OCI-LY1 (cell line): ENCODE results near the gene POP7.
"Not testable (repeated sequence)": the region's sequence is repeated elsewhere in the genome, so short reads cannot be mapped to it uniquely, and the experiment has no call there.

Source experiments
- H2AFZ ChIP-seq: fragments of 200-600 bp; sonication (generic), shearing (Covaris generic); 2 replicates; pipeline ENCODE4 v1.6.0; 2014; ENCODE audit warnings: antibody characterized with exemption, mild to moderate bottlenecking, low read length
- H3F3A ChIP-seq: fragments of 200-600 bp; sonication (generic), shearing (Covaris generic); 2 replicates; pipeline ENCODE4 v1.6.0; 2014; ENCODE audit warnings: mild to moderate bottlenecking, antibody characterized with exemption, low read length, moderate library complexity; ENCODE audit not compliant: insufficient read depth
- H3K27ac ChIP-seq: fragments of 200-600 bp; sonication (generic); 2 replicates; pipeline ENCODE4 v1.5.1; 2014; ENCODE audit warnings: low read length, mixed run types, mild to moderate bottlenecking, low read depth; ENCODE audit not compliant: poor library complexity, severe bottlenecking
- H3K27me3 ChIP-seq: fragments of 200-600 bp; sonication (generic); 2 replicates; pipeline ENCODE4 v1.6.0; 2014; ENCODE audit warnings: antibody characterized with exemption, mild to moderate bottlenecking, low read length, moderate library complexity; ENCODE audit not compliant: insufficient read depth
- H3K36me3 ChIP-seq: fragments of 200-600 bp; sonication (generic); 2 replicates; pipeline ENCODE4 v1.6.1; 2014; ENCODE audit warnings: mild to moderate bottlenecking, antibody characterized with exemption, low read length, moderate library complexity, mixed read lengths; ENCODE audit not compliant: insufficient read depth
- H3K4me1 ChIP-seq: fragments of 200-600 bp; sonication (generic); 2 replicates; pipeline ENCODE4 v1.5.1; 2014; ENCODE audit warnings: mild to moderate bottlenecking, low read length, moderate library complexity; ENCODE audit not compliant: insufficient read depth, severe bottlenecking
- H3K4me2 ChIP-seq: fragments of 200-600 bp; sonication (generic), shearing (Covaris generic); 2 replicates; pipeline ENCODE4 v1.6.1; 2014; ENCODE audit warnings: low read length
- H3K4me3 ChIP-seq: fragments of 200-600 bp; sonication (generic); 2 replicates; pipeline ENCODE4 v1.5.1; 2014; ENCODE audit warnings: low read length, low read depth, mild to moderate bottlenecking, mixed read lengths; ENCODE audit not compliant: poor library complexity, severe bottlenecking
- H3K79me2 ChIP-seq: fragments of 200-600 bp; shearing (Covaris generic); 2 replicates; pipeline ENCODE4 v1.6.1; 2016; ENCODE audit warnings: mixed run types, low read length, mixed read lengths; ENCODE audit not compliant: insufficient read depth
- H3K9ac ChIP-seq: fragments of 200-600 bp; sonication (generic), shearing (Covaris generic); 2 replicates; pipeline ENCODE4 v1.6.1; 2014; ENCODE audit warnings: mild to moderate bottlenecking, low read length, mixed read lengths
- H3K9me2 ChIP-seq: fragments of 200-600 bp; sonication (generic), shearing (Covaris generic); 2 replicates; pipeline ENCODE4 v1.6.1; 2014; ENCODE audit warnings: low read depth, mild to moderate bottlenecking, low read length, mixed read lengths
- H3K9me3 ChIP-seq: fragments of 200-600 bp; shearing (Covaris generic); 2 replicates; pipeline ENCODE4 v1.6.1; 2014; ENCODE audit warnings: low read length, mixed read lengths
- H4K20me1 ChIP-seq: fragments of 200-600 bp; sonication (generic), shearing (Covaris generic); 2 replicates; pipeline ENCODE4 v1.6.0; 2016; ENCODE audit warnings: mild to moderate bottlenecking, low read length; ENCODE audit not compliant: insufficient read depth
- EZH2 ChIP-seq: fragments of 200-600 bp; sonication (generic), shearing (Covaris generic); IDR thresholded peaks from 2 replicates; pipeline ENCODE4 v1.8.0; 2017; ENCODE audit warnings: borderline replicate concordance, mixed run types, mild to moderate bottlenecking, antibody characterized with exemption, low read length, moderate library complexity, mixed read lengths
- TF ChIP-seq, protein P1 (sequence below): fragments of 200-600 bp; sonication (generic), shearing (Covaris generic); IDR thresholded peaks from 2 replicates; pipeline ENCODE4 v1.5.1; 2017; ENCODE audit warnings: mild to moderate bottlenecking, antibody characterized with exemption, low read length, moderate library complexity, mixed read lengths

The POP7 gene

DNA sequence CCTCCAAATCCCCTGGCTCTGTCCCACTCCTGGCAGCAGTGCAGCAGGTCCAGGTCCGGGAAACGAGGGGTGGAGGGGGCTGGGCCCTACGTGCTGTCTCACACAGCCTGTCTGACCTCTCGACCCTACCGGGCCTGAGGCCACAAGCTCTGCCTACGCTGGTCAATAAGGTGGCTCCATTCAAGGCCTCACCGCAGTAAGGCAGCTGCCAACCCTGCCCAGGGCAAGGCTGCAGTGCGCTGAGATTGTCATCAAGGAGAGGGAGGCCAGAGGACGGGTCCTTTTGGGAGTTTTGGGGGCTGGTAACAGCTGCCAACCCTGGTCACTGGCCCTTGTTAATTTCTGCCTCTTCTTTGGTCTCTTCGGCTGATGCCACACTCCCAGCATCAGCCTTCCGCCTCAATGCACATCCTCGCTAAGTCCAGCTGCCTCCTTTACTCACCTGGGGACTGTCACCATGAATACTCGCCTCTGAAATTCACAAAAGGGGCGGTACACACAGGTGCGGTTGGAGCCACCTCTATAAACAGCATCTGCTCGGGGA lies 17.9 kb downstream of the POP7 start:
- no peak for TF ChIP-seq EZH2
- TF ChIP-seq, protein P1, sequence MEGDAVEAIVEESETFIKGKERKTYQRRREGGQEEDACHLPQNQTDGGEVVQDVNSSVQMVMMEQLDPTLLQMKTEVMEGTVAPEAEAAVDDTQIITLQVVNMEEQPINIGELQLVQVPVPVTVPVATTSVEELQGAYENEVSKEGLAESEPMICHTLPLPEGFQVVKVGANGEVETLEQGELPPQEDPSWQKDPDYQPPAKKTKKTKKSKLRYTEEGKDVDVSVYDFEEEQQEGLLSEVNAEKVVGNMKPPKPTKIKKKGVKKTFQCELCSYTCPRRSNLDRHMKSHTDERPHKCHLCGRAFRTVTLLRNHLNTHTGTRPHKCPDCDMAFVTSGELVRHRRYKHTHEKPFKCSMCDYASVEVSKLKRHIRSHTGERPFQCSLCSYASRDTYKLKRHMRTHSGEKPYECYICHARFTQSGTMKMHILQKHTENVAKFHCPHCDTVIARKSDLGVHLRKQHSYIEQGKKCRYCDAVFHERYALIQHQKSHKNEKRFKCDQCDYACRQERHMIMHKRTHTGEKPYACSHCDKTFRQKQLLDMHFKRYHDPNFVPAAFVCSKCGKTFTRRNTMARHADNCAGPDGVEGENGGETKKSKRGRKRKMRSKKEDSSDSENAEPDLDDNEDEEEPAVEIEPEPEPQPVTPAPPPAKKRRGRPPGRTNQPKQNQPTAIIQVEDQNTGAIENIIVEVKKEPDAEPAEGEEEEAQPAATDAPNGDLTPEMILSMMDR, result no peak
- Histone ChIP-seq H3K9ac (no peak overlapping the region), H3K79me2 (no peaks in the 10 kb centered on the region), H3K4me3 (no peak overlapping the region), H3K4me1 (no peaks in the 10 kb centered on the region), H3K4me2 (no peak overlapping the region), H3K27ac (no peak overlapping the region), H2AFZ (no peak overlapping the region), H3F3A (no peaks in the 10 kb centered on the region), H3K9me2 (no peaks in the 10 kb centered on the region), H3K27me3 (peaks cover 20% of the 10 kb centered on the region), H3K9me3 (no peaks in the 10 kb centered on the region), H4K20me1 (no peaks in the 10 kb centered on the region), H3K36me3 (no peaks in the 10 kb centered on the region)

DNA sequence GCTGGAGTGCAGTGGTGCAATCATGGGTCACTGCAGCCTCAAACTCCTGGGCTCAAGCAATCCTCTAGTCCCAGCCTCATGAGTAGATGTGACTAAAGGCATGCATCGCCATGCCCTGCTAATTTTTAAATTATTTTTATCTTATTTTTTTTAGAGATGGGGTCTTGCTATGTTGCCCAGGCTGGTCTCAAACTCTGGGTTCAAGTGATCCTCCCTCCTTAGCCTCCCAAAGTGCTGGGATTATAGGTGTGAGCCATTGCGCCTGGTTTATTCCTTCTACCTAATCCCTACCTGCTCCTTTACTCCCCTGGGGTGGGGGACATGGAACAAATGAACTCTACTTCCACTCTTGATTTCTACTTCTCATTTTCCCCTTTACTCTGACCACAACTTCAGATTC lies 18.4 kb downstream of the POP7 start:
- not testable (repeated sequence) for H3K36me3 ChIP-seq, H3F3A ChIP-seq, H3K27ac ChIP-seq, H3K4me2 ChIP-seq, H3K4me1 ChIP-seq, H4K20me1 ChIP-seq, H3K9me3 ChIP-seq, H2AFZ ChIP-seq, H3K9me2 ChIP-seq, H3K4me3 ChIP-seq, H3K9ac ChIP-seq, H3K79me2 ChIP-seq
- H3K27me3 ChIP-seq, result peaks cover 20% of the 10 kb centered on the region

DNA sequence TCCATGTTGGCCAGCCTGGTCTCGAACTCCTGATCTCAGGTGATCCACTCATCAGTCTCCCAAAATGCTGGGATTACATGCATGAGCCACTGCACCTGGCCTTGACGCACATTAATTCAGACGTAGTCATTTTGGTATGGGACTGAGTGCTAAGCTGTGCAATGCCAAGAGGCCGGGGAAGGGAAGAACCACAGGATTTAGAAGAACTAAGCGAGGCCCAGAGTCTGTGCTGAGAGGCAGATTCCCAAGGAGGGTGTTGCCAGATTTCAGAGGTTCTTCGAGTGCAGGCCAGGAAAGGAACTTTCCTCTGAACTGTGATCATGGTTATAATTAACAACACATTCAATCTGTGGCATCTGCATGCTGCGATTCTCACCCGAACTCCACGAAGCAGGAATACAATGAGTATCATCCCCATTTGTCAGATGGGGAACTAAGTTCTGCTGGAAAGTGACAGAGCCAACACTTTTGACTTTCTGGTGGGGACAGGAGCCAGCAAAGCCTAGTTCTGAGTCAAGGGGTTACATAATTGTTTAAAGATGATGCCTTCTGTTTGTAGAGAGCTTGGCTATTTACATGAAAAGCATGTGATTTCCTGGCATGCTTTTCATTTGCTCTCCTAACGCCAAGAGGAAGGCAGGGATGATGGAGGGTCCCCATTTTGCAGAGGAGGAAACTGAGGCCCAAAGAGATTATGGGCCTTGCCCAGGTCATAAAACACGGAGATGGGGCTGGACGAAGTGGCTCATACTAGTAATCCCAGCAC lies 21.3 kb downstream of the POP7 start:
- no peak overlapping the region for H3K4me3 ChIP-seq
- H3K27me3 ChIP-seq, result peaks cover 15% of the 10 kb centered on the region; the same call in 1 of the 2 replicates
- no peak overlapping the region; the same call in 1 of the 2 replicates for H3K9ac ChIP-seq
- no peaks in the 10 kb centered on the region for H3F3A ChIP-seq
- H3K4me1 ChIP-seq, result no peaks in the 10 kb centered on the region
- no peaks in the 10 kb centered on the region for H3K9me2 ChIP-seq
- H3K4me2 ChIP-seq, result no peak overlapping the region
- TF ChIP-seq, protein P1, result no peak
- TF ChIP-seq EZH2, result no peak
- H3K79me2 ChIP-seq, result no peaks in the 10 kb centered on the region
- H3K9me3 ChIP-seq, result no peaks in the 10 kb centered on the region
- no peak overlapping the region for H3K27ac ChIP-seq
- no peaks in the 10 kb centered on the region for H4K20me1 ChIP-seq
- H3K36me3 ChIP-seq, result no peaks in the 10 kb centered on the region
- no peak overlapping the region for H2AFZ ChIP-seq

DNA sequence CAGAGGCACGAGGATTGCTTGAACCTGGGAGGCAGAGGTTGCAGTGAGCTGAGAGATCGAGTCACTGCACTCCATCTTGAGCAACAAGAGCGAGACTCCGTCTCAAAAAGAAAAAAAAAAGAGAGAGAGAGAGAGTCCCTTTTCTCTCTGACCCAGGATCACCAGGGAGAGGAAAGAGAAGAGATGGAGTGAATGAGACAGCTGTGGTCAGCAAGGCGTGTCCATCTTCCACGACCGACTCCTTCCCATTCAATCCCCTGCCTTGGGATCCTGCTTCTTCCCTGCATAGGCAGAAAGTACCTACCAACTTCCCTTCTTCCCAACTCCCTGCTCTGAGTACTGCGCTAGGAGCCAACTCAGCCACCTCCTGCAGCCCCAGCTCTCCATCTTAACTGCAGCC lies 22.3 kb downstream of the POP7 start:
- H3K4me2 ChIP-seq, result no peak overlapping the region
- H3K36me3 ChIP-seq, result no peaks in the 10 kb centered on the region
- H3F3A ChIP-seq, result no peaks in the 10 kb centered on the region
- H3K9me2 ChIP-seq, result no peaks in the 10 kb centered on the region
- H3K4me1 ChIP-seq, result no peaks in the 10 kb centered on the region
- no peaks in the 10 kb centered on the region for H3K9me3 ChIP-seq
- TF ChIP-seq, protein P1, result no peak
- no peak for TF ChIP-seq EZH2
- H3K9ac ChIP-seq, result no peak overlapping the region
- H4K20me1 ChIP-seq, result no peaks in the 10 kb centered on the region
- H3K27ac ChIP-seq, result no peak overlapping the region
- H3K79me2 ChIP-seq, result no peaks in the 10 kb centered on the region
- no peak overlapping the region for H2AFZ ChIP-seq
- no peak overlapping the region for H3K4me3 ChIP-seq
- H3K27me3 ChIP-seq, result peaks cover 15% of the 10 kb centered on the region; the same call in 1 of the 2 replicates
